Adrenal gland (tissue), 12 donors: ENCODE results near the gene RHO. TPM values are rescaled to one million over a fixed set of nuclear protein-coding genes. Genes with fewer than 3 reads are reported as not detected.

ENCODE experiments used
- DNase-seq, 7 donors: peaks; one replicate each; pipeline ENCODE4 v3.0.0-alpha.2; 2019 to 2020
- H3K27ac ChIP-seq, 5 donors: fragments of 200-600 bp; sonication (generic) in 4 of 5; 1 replicate in 3 of 5; 2 replicates in 2 of 5; pipeline versions ENCODE4 v1.5.1 to v1.8.0; 2016 to 2020; ENCODE audit warnings: mild to moderate bottlenecking in 1 of 5
- H3K27me3 ChIP-seq: fragments of 200-600 bp; 2 replicates; pipeline ENCODE4 v1.8.0; 2021
- H3K36me3 ChIP-seq, 2 donors: fragments of 200-600 bp; replicated peaks in 1 of 2; 1 replicate in 1 of 2; 2 replicates in 1 of 2; pipeline versions ENCODE4 v1.5.1 to v1.8.0; 2018 to 2022
- H3K4me1 ChIP-seq, 2 donors: fragments of 200-600 bp; replicated peaks in 1 of 2; 1 replicate in 1 of 2; 2 replicates in 1 of 2; pipeline versions ENCODE4 v1.5.1 to v1.8.0; 2018 to 2021
- H3K4me3 ChIP-seq, 4 donors: fragments of 200-600 bp; sonication (generic) in 3 of 4; one replicate each; pipeline ENCODE4 v1.5.1; 2016 to 2018
- H3K9me3 ChIP-seq, 3 donors: fragments of 200-600 bp; sonication (generic) in 1 of 3; replicated peaks in 1 of 3; 1 replicate in 2 of 3; 2 replicates in 1 of 3; pipeline versions ENCODE4 v1.5.1 to v1.8.0; 2016 to 2021
- POLR2A ChIP-seq, 2 donors: fragments of 450-650 bp; IDR thresholded peaks; one replicate each; pipeline ENCODE4 v1.6.1; 2017; ENCODE audit warnings: antibody characterized with exemption in 2 of 2, mild to moderate bottlenecking in 2 of 2, moderate library complexity in 1 of 2
- whole genome bisulfite sequencing, 4 donors: extraction: QIAGEN DNeasy Blood & Tissue Kit in 2 of 4; methylation state at CpG; one replicate each; pipeline versions ENCODE4 v1.1.5 to v1.1.7; 2013 to 2017; 5-methylcytosine and 5-hydroxymethylcytosine counted together
- intact Hi-C, 2 donors: fragments of 100-400 bp; cut with DNase I; formaldehyde crosslinking; loops; one replicate each; pipeline versions ENCODE4 v1.14.1 to v1.15.0; 2022 to 2023
- polyA plus RNA-seq, 3 donors: library from polyadenylated mRNA; stranded (reverse); fragments of 200-250 nt in 2 of 3; fragments of 350-450 nt in 1 of 3; fragmentation: Illumina TruSeq in 1 of 3; extraction: RNeasy Lipid Tissue Mini Kit (QIAGEN cat#74804) in 1 of 3; gene quantifications; one replicate each; pipeline ENCODE4 v1.2.3, GENCODE V29; 2013 to 2014
- total RNA-seq, 9 donors: library from RNA; depleted of rRNA in 4 of 9; stranded (reverse); fragments of >200 nt in 4 of 9; fragments of 120-200 nt in 1 of 9; fragmentation: NEBNext Ultra II Directional in 1 of 9; extraction: Animal tissue kit (Norgen Biotek cat#: 25700) in 1 of 9; gene quantifications; one replicate each; pipeline versions ENCODE4 v1.1.0 to v1.2.4, GENCODE V29; 2013 to 2023
- TF ChIP-seq, protein P1 (sequence below), 6 experiments: fragments of 450-650 bp in 4 of 6; fragments of 200-600 bp in 2 of 6; sonication (generic) in 1 of 6; IDR thresholded peaks; 1 replicate in 5 of 6; 2 replicates in 1 of 6; pipeline versions ENCODE4 v1.5.1 to v1.8.0; 2016 to 2021; ENCODE audit warnings: antibody characterized with exemption in 6 of 6, mild to moderate bottlenecking in 2 of 6, moderate library complexity in 1 of 6
- donor health status: healthy with polysubstance abuse.
- donor health status: Bipolar disorder and iron deficiency.
- donor health status: DM: yes; HTN: yes; CAD: no.
- donor health status: DM: no; HTN: no; CAD: no.
- donor health status: DM: no; HTN: no; CAD: no.
- donor health status: DM: yes; HTN: yes; CAD: no.

Gene RHO
- total and polyA plus RNA-seq, 12 donors: not detected

DNA sequence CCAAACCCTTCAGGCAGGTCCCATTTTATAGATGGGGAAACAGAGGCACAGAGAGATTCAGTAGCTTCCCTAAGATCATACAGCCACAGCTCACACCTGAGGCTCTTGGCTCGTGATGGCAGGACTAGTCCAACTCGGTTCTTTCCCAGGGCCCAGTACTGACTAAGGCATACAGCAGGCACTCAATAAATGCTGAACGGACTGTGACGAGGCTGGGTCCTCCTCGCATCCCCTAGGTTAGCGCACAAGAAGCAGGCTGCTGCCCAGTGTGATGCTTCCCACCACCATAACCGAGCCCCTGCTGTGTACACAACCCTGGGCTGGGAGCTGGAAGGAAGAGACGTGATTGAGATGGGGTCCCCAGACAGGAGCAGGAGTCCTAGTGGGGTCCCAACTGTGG is 53.2 kb downstream of the RHO start:
- H3K4me3 ChIP-seq: no peak overlapping the region
- DNase-seq: no peak
- H3K27ac ChIP-seq: no peak overlapping the region
- H3K36me3 ChIP-seq: peaks cover 0 to 56% of the 10 kb centered on the region in 2 donors
- peaks cover 0 to 12% of the 10 kb centered on the region in 2 donors for H3K4me1 ChIP-seq
- TF ChIP-seq POLR2A (IDR thresholded peaks at IDR 0.05): no peak
- TF ChIP-seq, protein P1, sequence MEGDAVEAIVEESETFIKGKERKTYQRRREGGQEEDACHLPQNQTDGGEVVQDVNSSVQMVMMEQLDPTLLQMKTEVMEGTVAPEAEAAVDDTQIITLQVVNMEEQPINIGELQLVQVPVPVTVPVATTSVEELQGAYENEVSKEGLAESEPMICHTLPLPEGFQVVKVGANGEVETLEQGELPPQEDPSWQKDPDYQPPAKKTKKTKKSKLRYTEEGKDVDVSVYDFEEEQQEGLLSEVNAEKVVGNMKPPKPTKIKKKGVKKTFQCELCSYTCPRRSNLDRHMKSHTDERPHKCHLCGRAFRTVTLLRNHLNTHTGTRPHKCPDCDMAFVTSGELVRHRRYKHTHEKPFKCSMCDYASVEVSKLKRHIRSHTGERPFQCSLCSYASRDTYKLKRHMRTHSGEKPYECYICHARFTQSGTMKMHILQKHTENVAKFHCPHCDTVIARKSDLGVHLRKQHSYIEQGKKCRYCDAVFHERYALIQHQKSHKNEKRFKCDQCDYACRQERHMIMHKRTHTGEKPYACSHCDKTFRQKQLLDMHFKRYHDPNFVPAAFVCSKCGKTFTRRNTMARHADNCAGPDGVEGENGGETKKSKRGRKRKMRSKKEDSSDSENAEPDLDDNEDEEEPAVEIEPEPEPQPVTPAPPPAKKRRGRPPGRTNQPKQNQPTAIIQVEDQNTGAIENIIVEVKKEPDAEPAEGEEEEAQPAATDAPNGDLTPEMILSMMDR (IDR thresholded peaks at IDR 0.05): no peak
- intact Hi-C loops: no loop called here
- 86 to 94% (median 88%) methylated on average over 7 to 8 of the region's 8 CpGs for WGBS, 4 donors
- H3K27me3 ChIP-seq: no peaks in the 10 kb centered on the region
- no peaks in the 10 kb centered on the region for H3K9me3 ChIP-seq

DNA sequence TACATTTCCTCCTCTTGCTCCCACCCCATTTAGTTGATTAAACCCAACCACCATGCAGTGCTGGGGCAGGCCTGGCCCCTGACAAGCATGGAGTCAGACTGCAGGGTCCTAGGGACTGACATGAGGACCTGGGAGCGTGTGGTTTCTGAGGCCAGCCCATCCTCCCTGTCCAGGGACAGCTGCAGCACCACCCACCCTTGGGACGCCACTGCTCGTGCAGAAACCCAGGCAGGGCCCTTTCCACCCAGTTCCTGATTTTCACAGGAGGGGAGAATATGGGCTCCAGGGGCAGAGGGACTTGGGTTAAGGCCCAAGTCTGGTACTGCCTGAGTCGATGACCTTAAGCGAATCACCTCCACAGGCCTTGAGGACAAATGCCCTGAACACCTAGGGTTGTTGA is 54.4 kb downstream of the RHO start:
- DNase-seq: no peak
- Histone ChIP-seq H3K36me3 (peaks cover 0 to 55% of the 10 kb centered on the region in 2 donors), H3K4me3 (no peak overlapping the region), H3K27ac (no peak overlapping the region), H3K4me1 (peaks cover under 1 to 5% of the 10 kb centered on the region in 2 donors), H3K27me3 (no peaks in the 10 kb centered on the region), H3K9me3 (no peaks in the 10 kb centered on the region)
- intact Hi-C loops: no loop called here
- no peak for TF ChIP-seq POLR2A (IDR thresholded peaks at IDR 0.05)
- TF ChIP-seq, protein P1 (IDR thresholded peaks at IDR 0.05): no peak
- 74 to 89% (median 80%) methylated on average over 4 to 5 of the region's 5 CpGs for WGBS, 4 donors

DNA sequence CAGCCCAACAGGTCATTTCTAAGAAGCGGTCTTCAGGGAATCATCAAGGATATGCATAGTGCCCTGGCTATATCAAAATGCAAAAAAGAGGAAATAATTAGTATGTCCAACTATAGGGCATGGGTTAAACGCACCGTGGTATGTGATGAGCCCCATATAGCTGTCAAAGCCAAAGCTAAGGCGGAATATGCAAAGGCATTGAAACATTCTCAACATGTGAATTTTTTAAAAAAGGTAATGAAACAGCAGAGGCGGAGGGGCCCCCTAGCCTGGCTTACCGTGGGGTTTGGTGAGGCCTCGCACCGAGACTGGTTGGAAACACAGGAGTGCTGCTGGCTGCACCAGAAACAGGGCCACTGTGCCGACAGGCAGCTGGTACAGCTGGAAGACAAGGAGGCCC is 54.9 kb downstream of the RHO start:
- DNase-seq: no peak
- 82 to 95% (median 93%) methylated on average over 9 of the region's 9 CpGs for WGBS, 4 donors
- no peak overlapping the region for H3K4me3 ChIP-seq
- no peaks in the 10 kb centered on the region for H3K9me3 ChIP-seq
- peaks cover 0 to 53% of the 10 kb centered on the region in 2 donors for H3K36me3 ChIP-seq
- H3K27ac ChIP-seq: no peak overlapping the region
- no peaks in the 10 kb centered on the region for H3K27me3 ChIP-seq
- no peak for TF ChIP-seq POLR2A (IDR thresholded peaks at IDR 0.05)
- TF ChIP-seq, protein P1 (IDR thresholded peaks at IDR 0.05): no peak
- intact Hi-C loops: no loop called here
- peaks cover 0 to 6% of the 10 kb centered on the region in 2 donors for H3K4me1 ChIP-seq

DNA sequence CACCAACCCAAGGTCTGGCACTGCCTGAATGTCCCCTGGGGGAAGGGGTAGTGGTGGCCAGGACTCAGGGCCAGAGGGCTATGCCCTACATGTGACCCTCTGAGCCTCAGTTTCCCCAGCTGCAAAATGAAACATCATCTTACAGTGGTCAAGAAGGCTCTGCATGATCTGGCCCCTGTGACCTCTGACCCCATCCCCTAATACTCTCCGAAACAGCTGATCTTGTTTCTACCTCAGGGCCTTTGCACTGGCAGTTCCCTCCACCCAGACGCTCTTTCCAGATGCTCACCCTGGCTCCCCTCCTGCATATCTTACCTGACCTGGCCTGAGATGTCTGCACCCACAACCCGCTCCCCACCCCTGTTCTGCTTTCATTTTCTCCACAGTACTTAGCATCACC is 56.2 kb downstream of the RHO start:
- intact Hi-C loops: no loop called here
- 80 to 97% (median 94%) methylated on average over 3 of the region's 3 CpGs for WGBS, 4 donors
- no peak overlapping the region for H3K27ac ChIP-seq
- H3K36me3 ChIP-seq: peaks cover 0 to 53% of the 10 kb centered on the region in 2 donors
- DNase-seq: no peak
- no peaks in the 10 kb centered on the region for H3K9me3 ChIP-seq
- H3K27me3 ChIP-seq: no peaks in the 10 kb centered on the region
- TF ChIP-seq, protein P1 (IDR thresholded peaks at IDR 0.05): no peak
- no peak for TF ChIP-seq POLR2A (IDR thresholded peaks at IDR 0.05)
- peaks cover 6% of the 10 kb centered on the region in 2 donors for H3K4me1 ChIP-seq
- H3K4me3 ChIP-seq: no peak overlapping the region

Other genes with a start within 250 kb of the RHO start
- gene HMCES, start 249.8 kb upstream of the RHO start, total RNA-seq: 10 to 100 TPM; 17.3 to 39.7 (median 25.4) TPM
- 10 to 100 TPM; 16.0 to 29.4 (median 19.9) TPM for gene HMCES, start 249.8 kb upstream of the RHO start, polyA plus RNA-seq
- 1 to 10 TPM in 2 of 9 donors, under 1 TPM in 6, not detected in 1; 0.17 to 1.3 (median 0.39) TPM for gene EFCAB12, start 100.0 kb upstream of the RHO start, total RNA-seq
- 1 to 10 TPM in 2 of 3 donors, under 1 TPM in 1; 0.37 to 3.9 (median 2.8) TPM for gene EFCAB12, start 100.0 kb upstream of the RHO start, polyA plus RNA-seq
- 10 to 100 TPM in 8 of 9 donors, 1 to 10 TPM in 1; 9.9 to 32.3 (median 26.0) TPM for gene MBD4, start 88.7 kb upstream of the RHO start, total RNA-seq
- 10 to 100 TPM; 13.3 to 28.9 (median 13.4) TPM for gene MBD4, start 88.7 kb upstream of the RHO start, polyA plus RNA-seq
- 10 to 100 TPM; 15.8 to 38.4 (median 26.0) TPM for gene IFT122, start 88.4 kb upstream of the RHO start, total RNA-seq
- 10 to 100 TPM; 15.7 to 23.9 (median 23.3) TPM for gene IFT122, start 88.4 kb upstream of the RHO start, polyA plus RNA-seq
- not detected for gene H1-8, start 14.5 kb downstream of the RHO start, total RNA-seq
- gene H1-8, start 14.5 kb downstream of the RHO start, polyA plus RNA-seq: not detected
- gene PLXND1, start 78.0 kb downstream of the RHO start, total RNA-seq: 100 to 1,000 TPM in 8 of 9 donors, 10 to 100 TPM in 1; 54.8 to 191 (median 146) TPM
- 100 to 1,000 TPM in 2 of 3 donors, 10 to 100 TPM in 1; 41.2 to 370 (median 130) TPM for gene PLXND1, start 78.0 kb downstream of the RHO start, polyA plus RNA-seq